Measurements from ENCODE around the gene AGO3. TPM values are rescaled to one million over a fixed set of nuclear protein-coding genes. Genes with fewer than 3 reads are reported as not detected.

The AGO3 gene
- total RNA-seq, 1 experiment from 2014 or later: 26.9 TPM

DNA sequence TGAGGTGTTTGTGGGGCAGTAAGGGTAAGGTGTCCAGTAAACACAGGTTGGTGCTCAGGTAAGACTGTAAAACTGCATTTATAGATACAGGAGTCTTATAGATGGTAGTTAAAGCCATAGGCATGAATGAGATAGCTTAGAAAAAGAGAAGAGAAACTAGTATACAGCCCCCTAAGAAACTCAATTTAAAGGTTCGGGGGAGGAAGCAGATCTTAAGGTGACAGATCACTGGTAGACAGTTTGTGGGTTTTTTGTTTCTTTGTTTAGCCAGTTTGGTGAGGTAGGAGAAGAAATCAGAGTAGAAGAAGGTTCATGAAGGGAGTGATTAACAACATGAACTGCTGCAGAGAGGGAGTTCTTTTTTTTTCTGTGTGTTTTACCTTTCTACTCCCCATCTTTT is 6.1 kb upstream of the AGO3 start (continued):
- TF ChIP-seq, protein P1, sequence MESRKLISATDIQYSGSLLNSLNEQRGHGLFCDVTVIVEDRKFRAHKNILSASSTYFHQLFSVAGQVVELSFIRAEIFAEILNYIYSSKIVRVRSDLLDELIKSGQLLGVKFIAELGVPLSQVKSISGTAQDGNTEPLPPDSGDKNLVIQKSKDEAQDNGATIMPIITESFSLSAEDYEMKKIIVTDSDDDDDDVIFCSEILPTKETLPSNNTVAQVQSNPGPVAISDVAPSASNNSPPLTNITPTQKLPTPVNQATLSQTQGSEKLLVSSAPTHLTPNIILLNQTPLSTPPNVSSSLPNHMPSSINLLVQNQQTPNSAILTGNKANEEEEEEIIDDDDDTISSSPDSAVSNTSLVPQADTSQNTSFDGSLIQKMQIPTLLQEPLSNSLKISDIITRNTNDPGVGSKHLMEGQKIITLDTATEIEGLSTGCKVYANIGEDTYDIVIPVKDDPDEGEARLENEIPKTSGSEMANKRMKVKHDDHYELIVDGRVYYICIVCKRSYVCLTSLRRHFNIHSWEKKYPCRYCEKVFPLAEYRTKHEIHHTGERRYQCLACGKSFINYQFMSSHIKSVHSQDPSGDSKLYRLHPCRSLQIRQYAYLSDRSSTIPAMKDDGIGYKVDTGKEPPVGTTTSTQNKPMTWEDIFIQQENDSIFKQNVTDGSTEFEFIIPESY (IDR thresholded peaks at IDR 0.05; ENCODE audit: extremely low read depth, insufficient replicate concordance, low read length): no peak
- TF ChIP-seq EZH2phosphoT487 (IDR thresholded peaks at IDR 0.05; ENCODE audit: borderline replicate concordance) (no peak), POLR2AphosphoS5 (IDR thresholded peaks at IDR 0.05; ENCODE audit: low read depth, low read length) (no peak), CBX3 (IDR thresholded peaks at IDR 0.05; ENCODE audit: low read depth) (no peak), TCF7L2 (IDR thresholded peaks at IDR 0.05; ENCODE audit: borderline replicate concordance, extremely low read depth, insufficient read depth, insufficient read length) (no peak), SP1 (IDR thresholded peaks at IDR 0.05; ENCODE audit: low read depth) (no peak), POLR2A (IDR thresholded peaks at IDR 0.05; ENCODE audit: borderline replicate concordance, extremely low read depth, insufficient read depth, insufficient read length) (no peak)
- TF ChIP-seq, protein P2, sequence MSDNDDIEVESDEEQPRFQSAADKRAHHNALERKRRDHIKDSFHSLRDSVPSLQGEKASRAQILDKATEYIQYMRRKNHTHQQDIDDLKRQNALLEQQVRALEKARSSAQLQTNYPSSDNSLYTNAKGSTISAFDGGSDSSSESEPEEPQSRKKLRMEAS (IDR thresholded peaks at IDR 0.05): no peak

- POLR2A ChIA-PET: no interaction called here
Observed at GRCh38 chr1:35925741-35926140, 5.2 kb upstream of the AGO3 start.

More at GRCh38 chr1:35925741-35926140, 5.2 kb upstream of the AGO3 start:
- DNase-seq (ENCODE audit: low read depth, low spot score) (no peak), ATAC-seq (no peak)
- H3K9me3 ChIP-seq (ENCODE audit: control insufficient read depth in 1 of 2, insufficient read depth in 1 of 2, low read depth in 1 of 2, low read length in 2 of 2): no peaks in the 10 kb centered on the region
- H3K36me3 ChIP-seq (ENCODE audit: control insufficient read depth in 1 of 2, insufficient read depth in 2 of 2, low read length in 2 of 2): no peaks in the 10 kb centered on the region; a peak in 1 of 4 replicates
- H3K27me3 ChIP-seq (ENCODE audit: insufficient read depth, low read length): no peaks in the 10 kb centered on the region
- CTCF ChIA-PET: interaction anchor here (1.3 kb wide), 1 partner anchor 43 kb away, joined by 3 read pairs; the partner anchor contains the start of gene AGO1
- H3K9me2 ChIP-seq (ENCODE audit: insufficient read depth): no peaks in the 10 kb centered on the region
- no peak overlapping the region for H3K27ac ChIP-seq (ENCODE audit: low read depth, low read length)
- peaks cover 3 to 6% of the 10 kb centered on the region in 2 experiments; a peak in 3 of 4 replicates for H3K4me1 ChIP-seq (ENCODE audit: control insufficient read depth in 1 of 2, insufficient read depth in 2 of 2, low read length in 2 of 2)
- RAD21 ChIA-PET (ENCODE audit: low non-redundant PET in 1 of 2, low total read pairs in 2 of 2, uncharacterized antibody in 2 of 2, unreplicated experiment in 2 of 2): no interaction called here
- no peaks in the 10 kb centered on the region for H3K79me2 ChIP-seq (ENCODE audit: insufficient read depth, low read length)
- BruUV-seq (replicated peaks): no TSS peak
- intact Hi-C loops (cut with micrococcal nuclease): no loop called here
- H3K9ac ChIP-seq (ENCODE audit: low read length): no peak overlapping the region
- H2AFZ ChIP-seq (ENCODE audit: low read depth, low read length, poor library complexity, severe bottlenecking): no peak overlapping the region
- no peak overlapping the region for H3K4me3 ChIP-seq (replicated peaks in 1 of 2; ENCODE audit: low read depth in 1 of 2, low read length in 2 of 2)
- H4K20me1 ChIP-seq (ENCODE audit: insufficient read depth): no peaks in the 10 kb centered on the region
- H3K4me2 ChIP-seq (ENCODE audit: low read length): no peak overlapping the region
- TF ChIP-seq, protein P3, sequence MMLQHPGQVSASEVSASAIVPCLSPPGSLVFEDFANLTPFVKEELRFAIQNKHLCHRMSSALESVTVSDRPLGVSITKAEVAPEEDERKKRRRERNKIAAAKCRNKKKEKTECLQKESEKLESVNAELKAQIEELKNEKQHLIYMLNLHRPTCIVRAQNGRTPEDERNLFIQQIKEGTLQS (IDR thresholded peaks at IDR 0.05): no peak
- TF ChIP-seq TCF7L2 (IDR thresholded peaks at IDR 0.05; ENCODE audit: borderline replicate concordance, extremely low read depth, insufficient read depth, insufficient read length) (no peak), CEBPB (IDR thresholded peaks at IDR 0.05; ENCODE audit: low read depth) (no peak), EZH2 (IDR thresholded peaks at IDR 0.05) (no peak), EZH2phosphoT487 (IDR thresholded peaks at IDR 0.05; ENCODE audit: borderline replicate concordance) (no peak), SIN3A (IDR thresholded peaks at IDR 0.05; ENCODE audit: low read depth) (no peak), CBX3 (IDR thresholded peaks at IDR 0.05; ENCODE audit: low read depth) (no peak), POLR2A (IDR thresholded peaks at IDR 0.05; ENCODE audit: borderline replicate concordance, extremely low read depth, insufficient read depth, insufficient read length) (no peak), SP1 (IDR thresholded peaks at IDR 0.05; ENCODE audit: low read depth) (no peak), JUND (IDR thresholded peaks at IDR 0.05) (no peak), POLR2AphosphoS5 (IDR thresholded peaks at IDR 0.05; ENCODE audit: low read depth, low read length) (no peak), RAD21 (IDR thresholded peaks at IDR 0.05; ENCODE audit: low read depth) (no peak), FOSL1 (IDR thresholded peaks at IDR 0.05; ENCODE audit: low read depth) (no peak), YY1 (IDR thresholded peaks at IDR 0.05; ENCODE audit: extremely low read depth, insufficient replicate concordance, low read depth, low read length) (no peak)
- TF ChIP-seq, protein P1 (IDR thresholded peaks at IDR 0.05; ENCODE audit: extremely low read depth, insufficient replicate concordance, low read length): no peak
- TF ChIP-seq, protein P4, sequence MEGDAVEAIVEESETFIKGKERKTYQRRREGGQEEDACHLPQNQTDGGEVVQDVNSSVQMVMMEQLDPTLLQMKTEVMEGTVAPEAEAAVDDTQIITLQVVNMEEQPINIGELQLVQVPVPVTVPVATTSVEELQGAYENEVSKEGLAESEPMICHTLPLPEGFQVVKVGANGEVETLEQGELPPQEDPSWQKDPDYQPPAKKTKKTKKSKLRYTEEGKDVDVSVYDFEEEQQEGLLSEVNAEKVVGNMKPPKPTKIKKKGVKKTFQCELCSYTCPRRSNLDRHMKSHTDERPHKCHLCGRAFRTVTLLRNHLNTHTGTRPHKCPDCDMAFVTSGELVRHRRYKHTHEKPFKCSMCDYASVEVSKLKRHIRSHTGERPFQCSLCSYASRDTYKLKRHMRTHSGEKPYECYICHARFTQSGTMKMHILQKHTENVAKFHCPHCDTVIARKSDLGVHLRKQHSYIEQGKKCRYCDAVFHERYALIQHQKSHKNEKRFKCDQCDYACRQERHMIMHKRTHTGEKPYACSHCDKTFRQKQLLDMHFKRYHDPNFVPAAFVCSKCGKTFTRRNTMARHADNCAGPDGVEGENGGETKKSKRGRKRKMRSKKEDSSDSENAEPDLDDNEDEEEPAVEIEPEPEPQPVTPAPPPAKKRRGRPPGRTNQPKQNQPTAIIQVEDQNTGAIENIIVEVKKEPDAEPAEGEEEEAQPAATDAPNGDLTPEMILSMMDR (IDR thresholded peaks at IDR 0.05 in 2 of 3, conservative IDR thresholded peaks at IDR 0.05 in 1 of 3; ENCODE audit: borderline replicate concordance in 1 of 3, insufficient read depth in 1 of 3, low read depth in 2 of 3, low read length in 2 of 3): no peak

All from HCT116 (cell line).